ENCODE data around the gene PLA2G5. TPM values are rescaled to one million over a fixed set of nuclear protein-coding genes. Genes with fewer than 3 reads are reported as not detected.
A peak's percentile ranks its signal among the peaks of the same experiment; 100 is the strongest.
"Not testable (repeated sequence)": the region's sequence is repeated elsewhere in the genome, so short reads cannot be mapped to it uniquely, and the experiment has no call there.

PLA2G5 gene
- total RNA-seq, 1 experiment from 2014 or later, result not detected

- DNase-seq (ENCODE audit: low read depth, low spot score), result peak; percentile 40
- in situ Hi-C loops (cut with HindIII; ENCODE audit: low pct_unique_long_range_greater_than_20kb, low sequenced_read_pairs), result no loop called here
These were observed 11.5 kb upstream of the PLA2G5 start for GRCh38 chr1:20058531-20058930.

- DNase-seq (ENCODE audit: low read depth, low spot score), result no peak
- in situ Hi-C loops (cut with HindIII; ENCODE audit: low pct_unique_long_range_greater_than_20kb, low sequenced_read_pairs), result no loop called here
These were observed 10.1 kb upstream of the PLA2G5 start for GRCh38 chr1:20059847-20060246.

- in situ Hi-C loops (cut with HindIII; ENCODE audit: low pct_unique_long_range_greater_than_20kb, low sequenced_read_pairs); DNase-seq (ENCODE audit: low read depth, low spot score): not testable (repeated sequence)
These were observed 9.2 kb upstream of the PLA2G5 start for GRCh38 chr1:20060791-20061190.

DNA sequence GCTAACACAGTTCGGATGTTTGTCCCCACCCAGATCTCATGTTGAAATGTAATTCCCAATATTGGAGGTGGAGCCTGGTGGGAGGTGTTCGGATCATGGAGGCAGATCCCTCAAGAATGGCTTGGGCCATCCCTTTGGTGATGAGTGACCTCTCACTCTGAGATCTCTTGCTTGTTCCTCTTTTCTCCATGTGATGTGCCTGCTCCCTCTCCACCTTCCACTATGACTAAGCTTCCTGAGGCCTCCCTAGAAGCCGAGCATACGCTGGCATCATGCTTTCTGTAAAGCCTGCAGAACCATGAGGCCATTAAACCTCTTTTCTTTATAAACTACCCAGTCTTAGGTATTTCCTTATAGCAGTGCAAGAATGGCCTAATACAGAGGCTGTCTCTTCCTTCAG, 8.1 kb upstream of the PLA2G5 start:
- no peak for DNase-seq (ENCODE audit: low read depth, low spot score)
- in situ Hi-C loops (cut with HindIII; ENCODE audit: low pct_unique_long_range_greater_than_20kb, low sequenced_read_pairs), result no loop called here

DNA sequence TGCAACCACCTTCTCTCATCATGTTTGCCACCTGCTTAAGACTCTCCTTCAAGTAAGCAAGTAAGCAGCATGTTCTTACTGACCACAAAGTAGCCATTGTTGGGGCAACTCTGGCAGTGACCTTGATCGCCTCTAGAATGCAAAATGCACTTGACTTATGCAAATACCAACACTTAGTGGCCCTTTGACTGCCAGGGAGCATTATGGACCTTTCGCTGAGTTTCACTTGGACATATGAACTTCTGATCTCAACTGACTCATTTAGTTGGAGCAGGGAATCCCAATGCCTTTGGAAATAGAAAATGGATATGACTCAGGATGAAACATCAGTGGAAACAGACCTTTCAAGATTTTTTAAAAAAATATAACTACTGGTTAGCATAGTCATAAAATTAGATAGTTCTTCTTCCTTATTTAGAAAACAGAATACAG, 6.1 kb upstream of the PLA2G5 start:
- no peak for DNase-seq (ENCODE audit: low read depth, low spot score)
- in situ Hi-C loops (cut with HindIII; ENCODE audit: low pct_unique_long_range_greater_than_20kb, low sequenced_read_pairs), result no loop called here

DNA sequence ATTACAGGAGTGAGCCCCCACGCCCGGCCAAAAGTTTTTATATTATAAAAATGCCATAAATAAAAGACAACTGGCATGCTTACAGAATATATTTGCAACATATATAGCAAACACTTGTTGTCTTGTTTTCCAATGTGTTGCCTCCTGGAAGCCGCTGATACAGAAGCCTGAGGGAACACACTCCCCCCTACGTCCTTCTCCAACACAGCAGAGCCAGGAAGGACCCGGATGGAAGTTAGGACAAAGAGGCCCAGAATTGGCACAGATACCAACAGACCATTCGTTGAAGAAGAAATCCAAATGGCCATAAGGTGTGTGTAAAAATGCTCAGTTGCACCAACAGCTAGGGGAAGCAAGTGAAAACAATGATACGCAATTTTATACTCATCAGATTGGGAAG, 1.3 kb upstream of the PLA2G5 start:
- no peak for DNase-seq (ENCODE audit: low read depth, low spot score)
- in situ Hi-C loops (cut with HindIII; ENCODE audit: low pct_unique_long_range_greater_than_20kb, low sequenced_read_pairs), result no loop called here

GRCh38 chr1:20070357-20070756, 363 bp downstream of the PLA2G5 start:
- no peak for DNase-seq (ENCODE audit: low read depth, low spot score)
- in situ Hi-C loops (cut with HindIII; ENCODE audit: low pct_unique_long_range_greater_than_20kb, low sequenced_read_pairs), result no loop called here

DNA sequence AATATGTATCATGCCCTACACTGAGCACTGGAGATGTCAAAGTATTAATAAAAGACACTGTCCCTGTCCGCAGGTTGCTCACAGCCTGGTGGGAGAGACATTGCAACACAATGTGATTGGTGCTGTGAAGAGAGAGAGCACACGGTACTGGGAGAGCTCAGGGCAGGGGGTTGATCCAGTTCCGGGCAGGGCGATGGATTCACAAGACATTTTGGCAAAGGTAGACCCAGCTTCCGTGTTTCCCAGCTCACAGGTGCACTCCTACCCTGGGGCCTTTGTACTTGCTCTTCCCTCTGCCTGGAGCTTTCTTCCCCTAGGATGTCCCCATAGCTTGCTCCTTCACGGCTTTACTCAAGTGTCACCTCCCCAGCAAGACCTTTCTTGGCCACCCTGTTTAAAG, 1.4 kb downstream of the PLA2G5 start:
- in situ Hi-C loops (cut with HindIII; ENCODE audit: low pct_unique_long_range_greater_than_20kb, low sequenced_read_pairs), result no loop called here
- no peak for DNase-seq (ENCODE audit: low read depth, low spot score)

- in situ Hi-C loops (cut with HindIII; ENCODE audit: low pct_unique_long_range_greater_than_20kb, low sequenced_read_pairs), result no loop called here
- DNase-seq (ENCODE audit: low read depth, low spot score), result no peak
These were observed 2.8 kb downstream of the PLA2G5 start for GRCh38 chr1:20072771-20073170.

DNA sequence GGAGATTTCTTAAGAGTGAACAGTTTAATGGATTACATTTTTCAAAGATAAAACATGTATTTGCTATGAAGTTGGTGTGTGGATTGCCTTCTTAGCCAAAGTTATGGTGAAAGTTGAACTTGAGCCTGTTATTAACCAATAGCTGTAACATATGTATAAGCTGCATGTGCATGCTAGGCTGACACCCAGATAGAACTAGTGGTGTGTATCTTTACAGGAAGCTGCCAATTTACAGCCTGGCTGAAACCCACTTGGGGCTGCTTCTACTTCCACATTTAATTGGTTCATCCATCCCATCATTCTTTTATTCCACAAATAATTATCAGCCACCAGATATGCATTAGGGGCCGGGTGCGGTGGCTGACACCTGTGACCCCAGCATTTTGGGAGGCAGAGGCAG, 3.3 kb downstream of the PLA2G5 start:
- DNase-seq (ENCODE audit: low read depth, low spot score), result no peak
- in situ Hi-C loops (cut with HindIII; ENCODE audit: low pct_unique_long_range_greater_than_20kb, low sequenced_read_pairs), result no loop called here

GRCh38 chr1:20074055-20074724, 4.2 kb downstream of the PLA2G5 start:
- no peak for DNase-seq (ENCODE audit: low read depth, low spot score)
- in situ Hi-C loops (cut with HindIII; ENCODE audit: low pct_unique_long_range_greater_than_20kb, low sequenced_read_pairs), result no loop called here

DNA sequence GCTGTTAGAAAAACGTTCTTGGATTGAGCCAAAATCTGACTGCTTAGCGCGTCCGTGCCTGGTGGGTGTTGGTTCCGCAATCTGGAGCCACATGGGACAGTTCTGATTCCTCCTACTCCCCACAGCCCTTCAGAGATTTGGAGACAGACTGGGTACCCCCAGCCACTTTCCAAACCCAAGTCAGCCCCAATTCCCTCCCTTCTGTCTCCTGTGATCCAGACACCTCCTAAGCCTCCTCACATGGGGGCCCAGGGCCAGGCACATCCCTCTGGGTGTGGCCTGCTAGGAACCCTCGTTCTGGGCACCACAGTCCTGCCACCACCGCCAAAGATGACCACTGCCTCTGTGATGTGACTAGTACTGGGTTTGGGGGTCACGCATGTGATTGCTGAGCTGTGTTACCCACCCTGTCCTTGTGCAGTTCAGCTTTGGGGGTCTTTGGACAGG, 4.8 kb downstream of the PLA2G5 start:
- no peak for DNase-seq (ENCODE audit: low read depth, low spot score)
- in situ Hi-C loops (cut with HindIII; ENCODE audit: low pct_unique_long_range_greater_than_20kb, low sequenced_read_pairs), result no loop called here

DNA sequence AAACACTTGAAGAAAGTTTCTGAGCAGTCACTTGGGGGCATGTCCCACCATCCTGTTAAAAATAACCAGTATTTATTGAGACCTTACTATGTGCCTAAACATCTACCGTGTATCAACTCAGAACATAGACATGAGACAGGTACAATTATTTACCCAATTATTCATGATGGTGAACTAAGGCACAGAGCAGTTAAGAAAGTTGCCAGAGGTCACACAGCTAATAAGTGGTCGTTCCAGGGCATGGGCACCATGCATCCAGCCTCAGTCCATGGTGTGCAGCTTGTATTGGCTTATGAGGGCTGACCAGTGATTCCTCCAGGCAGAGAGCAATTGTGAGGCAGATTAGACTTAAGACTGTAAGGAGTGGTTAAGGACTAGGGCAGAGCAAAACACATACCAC, 5.4 kb downstream of the PLA2G5 start:
- in situ Hi-C loops (cut with HindIII; ENCODE audit: low pct_unique_long_range_greater_than_20kb, low sequenced_read_pairs), result no loop called here
- no peak for DNase-seq (ENCODE audit: low read depth, low spot score)

GRCh38 chr1:20076223-20076622, 6.2 kb downstream of the PLA2G5 start:
- in situ Hi-C loops (cut with HindIII; ENCODE audit: low pct_unique_long_range_greater_than_20kb, low sequenced_read_pairs), result no loop called here
- DNase-seq (ENCODE audit: low read depth, low spot score), result no peak

GRCh38 chr1:20076710-20077461, 6.9 kb downstream of the PLA2G5 start:
- DNase-seq (ENCODE audit: low read depth, low spot score), result peak; percentile 13
- in situ Hi-C loops (cut with HindIII; ENCODE audit: low pct_unique_long_range_greater_than_20kb, low sequenced_read_pairs), result no loop called here

- in situ Hi-C loops (cut with HindIII; ENCODE audit: low pct_unique_long_range_greater_than_20kb, low sequenced_read_pairs), result no loop called here
- DNase-seq (ENCODE audit: low read depth, low spot score), result no peak
These were observed 8.2 kb downstream of the PLA2G5 start for GRCh38 chr1:20078171-20078651.

GRCh38 chr1:20078711-20079110, 8.7 kb downstream of the PLA2G5 start:
- no peak for DNase-seq (ENCODE audit: low read depth, low spot score)
- in situ Hi-C loops (cut with HindIII; ENCODE audit: low pct_unique_long_range_greater_than_20kb, low sequenced_read_pairs), result no loop called here

- no peak for DNase-seq (ENCODE audit: low read depth, low spot score)
- in situ Hi-C loops (cut with HindIII; ENCODE audit: low pct_unique_long_range_greater_than_20kb, low sequenced_read_pairs), result no loop called here
These were observed 9.8 kb downstream of the PLA2G5 start for GRCh38 chr1:20079661-20080305.

Data from SK-MEL-5 (cell line).